SIG-M5 treated with dmso at 0.1 percent for 504 hours (cell line): ENCODE data around the gene NDOR1.

ENCODE experiments used
- DNase-seq: peaks from one replicate; lab custom pipeline; 2025; ENCODE audit not compliant: unreplicated experiment; lab: John Stamatoyannopoulos, UW

Gene NDOR1

GRCh38 chr9:137219757-137220316, 14.3 kb downstream of the NDOR1 start:
- DNase-seq = no peak

DNA sequence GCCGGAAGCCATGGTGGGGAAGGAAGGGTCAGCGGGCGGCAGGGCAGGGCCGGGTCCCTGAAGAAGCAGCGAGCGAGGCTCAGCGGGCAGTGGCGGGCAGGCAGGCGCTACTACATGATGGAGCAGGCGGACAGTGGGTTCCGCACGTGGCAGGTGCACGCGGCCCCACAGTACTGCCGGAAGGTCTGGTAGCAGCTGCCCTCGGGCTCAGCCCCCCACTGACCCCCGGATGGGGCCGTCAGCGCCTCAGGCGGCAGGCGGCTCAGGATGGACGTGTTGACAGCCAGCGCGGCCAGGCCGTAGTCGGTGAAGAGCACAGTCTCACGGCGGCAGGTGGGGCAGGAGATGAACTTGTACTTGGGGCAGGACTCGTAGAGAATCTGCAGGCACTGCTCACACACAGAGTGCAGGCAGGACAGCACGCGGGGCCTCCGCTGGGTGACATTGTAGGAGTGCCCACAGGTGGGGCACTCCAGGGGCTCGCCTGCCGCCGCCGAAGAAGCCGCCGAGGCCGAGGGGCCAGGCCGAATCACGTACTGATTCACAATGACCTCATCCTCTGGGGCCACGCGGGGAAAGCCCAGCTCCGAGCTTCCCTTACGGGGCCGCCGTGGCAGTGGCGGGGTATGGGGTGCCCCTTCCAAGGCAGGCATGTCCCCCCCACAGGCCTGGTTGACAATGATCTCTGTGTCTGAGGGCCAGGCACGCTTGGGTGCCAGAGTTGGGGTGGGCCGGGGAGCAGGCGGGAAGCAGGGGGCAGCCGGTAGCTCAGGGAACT, 15.0 kb downstream of the NDOR1 start:
- DNase-seq = no peak

GRCh38 chr9:137221095-137221505, 15.6 kb downstream of the NDOR1 start:
- DNase-seq = no peak

- no peak for DNase-seq
These were observed 16.1 kb downstream of the NDOR1 start for GRCh38 chr9:137221506-137222111.

DNA sequence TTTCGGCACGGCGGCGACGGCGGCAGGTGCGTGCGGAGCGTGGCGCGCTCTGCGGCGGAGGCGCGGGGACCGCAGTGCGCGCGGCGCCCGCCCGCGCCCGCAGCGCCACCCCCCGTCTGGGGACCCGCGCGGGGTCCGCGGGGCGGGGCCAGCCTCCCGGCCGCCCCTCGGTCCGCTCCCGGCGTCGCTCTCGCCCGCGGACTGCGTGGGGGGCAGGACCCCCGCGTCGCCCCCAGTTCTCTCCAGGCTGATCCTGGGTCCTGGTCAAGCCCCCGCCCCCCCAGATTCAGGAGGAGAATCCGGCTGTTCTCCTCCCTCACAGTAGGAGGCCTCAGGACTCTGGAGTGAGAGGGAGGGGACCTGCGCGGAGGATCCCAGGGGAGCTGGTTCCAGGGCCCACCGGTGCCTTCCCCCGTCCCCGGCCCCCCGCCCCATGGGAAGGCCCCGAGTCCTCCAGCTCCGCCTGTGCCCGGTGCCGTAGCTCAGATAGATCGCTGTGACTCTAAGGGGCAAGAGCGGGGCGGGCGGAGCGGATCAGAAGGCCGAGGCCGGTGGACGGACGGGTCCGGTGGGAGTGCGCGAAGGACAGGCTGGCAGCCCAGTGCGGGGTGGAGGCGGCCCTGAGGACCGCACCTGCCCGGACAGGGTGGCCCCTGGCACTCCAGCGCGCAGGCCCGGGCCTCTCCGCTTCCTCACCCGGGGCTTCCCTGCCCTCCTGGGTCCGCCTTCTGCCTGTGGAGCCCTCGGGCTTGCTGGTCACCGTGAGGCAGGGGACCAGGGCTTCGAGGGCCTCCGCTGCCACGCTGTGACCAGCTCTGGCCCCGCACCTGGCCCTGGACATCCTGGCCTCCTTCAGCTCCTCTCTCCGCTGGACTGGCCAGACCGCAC, 16.9 kb downstream of the NDOR1 start, which contains the start of gene RNF208:
Gene RNF208, minus strand, starts transcription at position 51 of the 888 bp plus-strand sequence. CDS start 1,028 bp downstream, outside the sequence.
- no peak for DNase-seq

DNA sequence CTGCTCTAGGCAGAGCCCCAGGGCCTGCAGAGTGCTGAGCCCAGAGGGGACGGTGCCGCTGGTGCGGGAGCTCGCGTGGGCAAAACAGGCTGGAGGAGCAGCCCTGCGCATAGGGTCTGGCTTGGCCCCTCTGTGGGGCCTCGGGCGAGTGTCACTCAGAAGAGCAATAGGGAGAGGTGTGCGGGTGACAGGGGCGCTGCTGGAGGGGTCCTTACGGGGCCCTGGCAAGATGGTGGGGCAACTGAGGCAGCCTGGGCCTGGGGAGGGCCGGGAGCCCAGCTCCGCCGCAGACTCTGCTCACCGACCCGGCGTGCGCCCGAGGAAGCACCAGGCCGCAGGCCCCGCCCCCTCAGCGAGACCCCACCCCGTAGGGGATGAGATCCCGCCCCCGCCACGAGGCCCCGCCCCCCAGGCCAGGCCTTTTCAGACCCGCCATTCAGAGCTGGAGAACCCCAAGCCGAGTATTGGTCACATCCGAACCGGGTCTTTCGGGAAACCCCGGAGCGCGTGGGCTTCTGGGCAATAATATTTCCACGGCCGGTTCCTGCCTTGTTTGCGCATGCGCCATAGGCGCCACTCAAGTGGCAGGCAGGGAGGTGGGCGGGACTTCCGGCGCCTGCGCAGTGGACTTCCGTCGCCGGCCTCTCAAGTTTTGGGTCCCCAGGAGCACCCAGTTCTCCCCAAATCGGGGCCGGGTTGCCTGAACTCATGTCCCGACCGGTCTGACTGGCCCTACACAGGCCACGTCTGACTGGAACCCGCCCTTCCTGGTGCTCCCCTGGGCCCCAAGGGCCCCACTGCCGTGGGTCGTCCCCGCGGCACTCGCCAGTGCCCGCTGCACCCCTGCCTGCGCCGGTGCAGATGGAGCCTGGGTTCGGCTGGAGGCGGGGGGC, 17.8 kb downstream of the NDOR1 start:
- DNase-seq = peak; percentile 95

GRCh38 chr9:137224830-137225694, 19.6 kb downstream of the NDOR1 start, which contains the start of gene CYSRT1:
Gene CYSRT1 (plus strand): TSS chr9:137225174. CDS start chr9:137225622, 448 bp downstream.
- DNase-seq = no peak

DNA sequence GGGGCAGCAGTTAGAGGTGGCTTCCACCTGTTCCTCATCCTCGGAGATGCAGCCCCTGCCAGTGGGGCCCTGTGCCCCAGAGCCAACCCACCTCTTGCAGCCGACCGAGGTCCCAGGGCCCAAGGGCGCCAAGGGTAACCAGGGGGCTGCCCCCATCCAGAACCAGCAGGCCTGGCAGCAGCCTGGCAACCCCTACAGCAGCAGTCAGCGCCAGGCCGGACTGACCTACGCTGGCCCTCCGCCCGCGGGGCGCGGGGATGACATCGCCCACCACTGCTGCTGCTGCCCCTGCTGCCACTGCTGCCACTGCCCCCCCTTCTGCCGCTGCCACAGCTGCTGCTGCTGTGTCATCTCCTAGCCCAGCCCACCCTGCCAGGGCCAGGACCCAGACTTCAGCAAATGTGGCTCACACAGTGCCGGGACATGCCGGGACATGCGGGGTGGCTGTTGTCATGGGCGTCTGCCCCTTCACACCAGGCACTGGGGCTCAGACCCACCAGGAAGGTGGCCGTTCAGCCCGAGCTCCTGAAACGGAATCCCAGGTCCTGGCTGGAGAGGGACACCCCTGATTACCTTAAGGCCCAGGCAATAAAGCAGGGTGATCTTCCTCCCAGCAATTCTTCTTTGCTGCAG, 20.3 kb downstream of the NDOR1 start:
- no peak for DNase-seq

DNA sequence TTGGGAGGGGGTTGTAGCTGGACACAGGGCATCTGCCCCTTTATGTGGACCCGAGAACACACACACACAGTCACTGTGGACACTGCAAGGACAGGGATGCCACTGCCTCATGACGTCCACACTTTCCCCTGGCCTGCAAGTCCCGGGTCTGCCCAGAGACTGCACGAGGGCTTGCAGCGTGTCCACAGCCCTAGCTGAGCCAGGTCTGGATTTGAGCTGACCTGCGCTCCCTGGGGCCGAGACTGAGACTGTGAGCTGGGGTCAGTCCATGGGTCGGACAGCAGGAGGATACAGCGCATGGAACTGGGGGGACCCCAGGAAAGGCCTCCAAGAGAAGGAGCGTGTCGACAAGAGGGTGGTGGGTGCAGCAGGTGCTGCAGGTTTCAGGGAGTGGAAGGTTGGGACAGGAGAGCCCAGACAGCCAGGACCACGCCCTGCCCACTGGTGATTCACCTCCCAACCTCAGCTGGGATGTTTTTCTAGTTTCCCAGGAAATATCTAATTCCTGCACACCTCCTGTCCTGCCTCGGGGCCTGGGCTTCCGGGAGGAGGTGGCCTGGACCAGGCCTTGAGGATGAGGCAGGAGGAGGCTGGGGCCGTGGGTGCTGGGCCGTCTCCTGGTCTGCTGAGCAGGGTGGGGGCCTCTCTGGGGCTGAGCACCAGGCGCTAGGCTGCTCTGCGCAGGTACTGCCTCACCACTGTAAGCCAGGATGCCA, 21.0 kb downstream of the NDOR1 start:
- peak; percentile 38 for DNase-seq

- DNase-seq = peak; percentile 71
These were observed 21.8 kb downstream of the NDOR1 start, which contains the start of gene RNF224 for GRCh38 chr9:137227054-137227852. Gene RNF224 (plus strand): TSS chr9:137227502. CDS start chr9:137228336, 834 bp downstream.

- no peak for DNase-seq
These were observed 22.5 kb downstream of the NDOR1 start for GRCh38 chr9:137227853-137228505.

- no peak for DNase-seq
These were observed 23.0 kb downstream of the NDOR1 start for GRCh38 chr9:137228506-137228967.

DNA sequence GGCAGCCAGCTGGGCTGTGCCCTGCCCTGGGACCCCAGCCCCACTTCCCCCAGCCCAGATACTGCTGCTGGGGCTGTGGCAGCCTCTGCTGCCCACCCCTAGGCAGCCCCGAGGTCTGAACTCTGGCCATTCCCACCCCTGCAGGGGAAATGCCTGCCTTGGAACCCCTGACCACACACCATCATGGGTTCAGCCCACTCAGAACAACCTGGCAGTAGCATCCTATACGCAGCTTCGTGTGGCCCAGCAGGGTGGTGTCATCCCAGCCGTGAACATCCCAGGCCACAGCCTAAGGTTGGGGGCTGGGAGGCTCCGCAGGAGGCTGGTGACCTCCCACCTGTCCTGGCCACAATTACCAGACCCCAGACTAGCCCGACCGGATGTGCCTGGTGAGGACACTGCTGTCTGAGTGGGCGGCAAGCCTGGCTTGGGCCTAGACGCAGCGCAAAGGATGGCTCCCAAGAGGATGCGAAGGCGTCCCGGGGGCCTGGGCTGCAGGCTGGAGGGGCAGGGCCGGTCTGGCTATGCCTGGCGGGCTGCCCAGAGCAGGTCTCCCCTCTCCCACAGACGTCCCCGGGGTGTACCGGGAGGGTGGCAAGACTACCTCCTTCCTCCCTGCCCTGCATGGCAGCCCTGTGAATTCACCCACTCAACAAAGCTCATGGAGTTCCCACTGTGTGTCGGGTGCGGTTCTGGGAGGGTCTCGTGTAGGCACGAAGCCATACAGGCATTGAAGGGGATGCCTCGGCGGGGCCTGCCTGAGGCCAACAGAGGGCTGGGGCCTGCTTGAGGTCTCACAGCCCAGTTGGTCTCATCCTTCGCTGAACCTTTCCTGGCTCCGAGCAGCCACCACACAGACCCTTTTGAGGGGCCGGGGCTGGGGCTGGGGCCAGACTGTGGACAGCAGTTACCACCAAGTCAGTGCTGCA, 23.7 kb downstream of the NDOR1 start:
- no peak for DNase-seq

GRCh38 chr9:137229903-137230704, 24.6 kb downstream of the NDOR1 start:
- no peak for DNase-seq
